Loucy (cell line): ENCODE measurements around the gene MMAB.

ENCODE experiments used
- H2AFZ ChIP-seq: fragments of 200-600 bp; sonication (generic); 2 replicates; pipeline ENCODE4 v1.6.0; 2016; ENCODE audit warnings: antibody characterized with exemption, mild to moderate bottlenecking, low read length, moderate library complexity
- H3F3A ChIP-seq: fragments of 200-600 bp; 2 replicates; pipeline ENCODE4 v1.6.0; 2016; ENCODE audit warnings: antibody characterized with exemption, low read depth, mild to moderate bottlenecking
- H3K27me3 ChIP-seq: fragments of 200-600 bp; sonication (generic); 2 replicates; pipeline ENCODE4 v1.6.1; 2014; ENCODE audit warnings: low read length, mild to moderate bottlenecking; ENCODE audit not compliant: insufficient read depth, poor library complexity, severe bottlenecking
- H3K36me3 ChIP-seq: fragments of 200-600 bp; sonication (generic); 2 replicates; pipeline ENCODE4 v1.6.1; 2016; ENCODE audit warnings: low read length; ENCODE audit not compliant: insufficient read depth
- H3K4me1 ChIP-seq: fragments of 200-600 bp; sonication (generic); 2 replicates; pipeline ENCODE4 v1.5.1; 2014; ENCODE audit warnings: low read length, mild to moderate bottlenecking; ENCODE audit not compliant: insufficient read depth, poor library complexity, severe bottlenecking
- H3K4me2 ChIP-seq: fragments of 200-600 bp; sonication (generic); 2 replicates; pipeline ENCODE4 v1.6.0; 2014; ENCODE audit warnings: antibody characterized with exemption, low read length, low read depth, mild to moderate bottlenecking; ENCODE audit not compliant: poor library complexity, severe bottlenecking
- H3K4me3 ChIP-seq: fragments of 200-600 bp; sonication (generic); 2 replicates; pipeline ENCODE4 v1.5.1; 2014; ENCODE audit warnings: low read length, mild to moderate bottlenecking, mixed read lengths; ENCODE audit not compliant: poor library complexity, severe bottlenecking
- H3K79me2 ChIP-seq: fragments of 200-600 bp; sonication (generic); 2 replicates; pipeline ENCODE4 v1.6.1; 2014; ENCODE audit warnings: low read length; ENCODE audit not compliant: insufficient read depth
- H3K9ac ChIP-seq: fragments of 200-600 bp; sonication (generic); 2 replicates; pipeline ENCODE4 v1.6.0; 2014; ENCODE audit warnings: mild to moderate bottlenecking, low read depth, low read length, moderate library complexity; ENCODE audit not compliant: poor library complexity, severe bottlenecking
- H3K9me2 ChIP-seq: fragments of 200-600 bp; sonication (generic); replicated peaks from 2 replicates; pipeline ENCODE4 v1.6.1; 2016; ENCODE audit warnings: low read depth, low read length, mixed read lengths
- H3K9me3 ChIP-seq: fragments of 200-600 bp; sonication (generic); 2 replicates; pipeline ENCODE4 v1.6.1; 2014; ENCODE audit warnings: mild to moderate bottlenecking, antibody characterized with exemption, low read length, low read depth; ENCODE audit not compliant: insufficient read depth
- H4K20me1 ChIP-seq: fragments of 200-600 bp; sonication (generic); 2 replicates; pipeline ENCODE4 v1.6.0; 2014; ENCODE audit warnings: antibody characterized with exemption, low read length, mild to moderate bottlenecking; ENCODE audit not compliant: insufficient read depth, poor library complexity, severe bottlenecking
- CTCF ChIP-seq: fragments of 200-600 bp; sonication (generic); conservative IDR thresholded peaks from 2 replicates; pipeline ENCODE4 v1.5.1; 2014; ENCODE audit warnings: mild to moderate bottlenecking, antibody characterized with exemption, low read length
- EZH2phosphoT487 ChIP-seq: fragments of 200-600 bp; IDR thresholded peaks from 2 replicates; pipeline ENCODE4 v1.6.1; 2018; ENCODE audit warnings: antibody characterized with exemption, mild to moderate bottlenecking, moderate library complexity, borderline replicate concordance

MMAB gene

GRCh38 chr12:109592905-109593272 is 19.6 kb upstream of the MMAB start:
- Histone ChIP-seq H2AFZ (no peak overlapping the region), H3K9me2 (no peaks in the 10 kb centered on the region), H3K9me3 (no peaks in the 10 kb centered on the region), H3K36me3 (peaks cover 10% of the 10 kb centered on the region; the same call in 1 of the 2 replicates), H3K4me1 (peaks cover 19% of the 10 kb centered on the region), H3K79me2 (no peaks in the 10 kb centered on the region), H3K27me3 (no peaks in the 10 kb centered on the region), H3K4me2 (no peak overlapping the region), H4K20me1 (peaks cover 14% of the 10 kb centered on the region), H3K4me3 (no peak overlapping the region), H3F3A (no peaks in the 10 kb centered on the region), H3K9ac (no peak overlapping the region)
- TF ChIP-seq CTCF (no peak), EZH2phosphoT487 (no peak)

- no peaks in the 10 kb centered on the region for H3K9me2 ChIP-seq
- H3K27me3 ChIP-seq, result no peaks in the 10 kb centered on the region
- TF ChIP-seq CTCF (no peak), EZH2phosphoT487 (no peak)
- no peak overlapping the region for H3K4me2 ChIP-seq
- no peaks in the 10 kb centered on the region for H3K9me3 ChIP-seq
- H3K36me3 ChIP-seq, result peaks cover 15% of the 10 kb centered on the region; the same call in 1 of the 2 replicates
- H3F3A ChIP-seq, result no peaks in the 10 kb centered on the region
- H3K79me2 ChIP-seq, result no peaks in the 10 kb centered on the region
- no peak overlapping the region for H2AFZ ChIP-seq
- H4K20me1 ChIP-seq, result peaks cover 14% of the 10 kb centered on the region
- H3K4me3 ChIP-seq, result no peak overlapping the region
- H3K4me1 ChIP-seq, result peaks cover 19% of the 10 kb centered on the region
- no peak overlapping the region for H3K9ac ChIP-seq
Observed at GRCh38 chr12:109592195-109592904, 19.0 kb upstream of the MMAB start.

- no peaks in the 10 kb centered on the region for H3F3A ChIP-seq
- no peaks in the 10 kb centered on the region for H3K9me2 ChIP-seq
- H3K4me1 ChIP-seq, result peaks cover 18% of the 10 kb centered on the region
- no peaks in the 10 kb centered on the region for H3K79me2 ChIP-seq
- peaks cover 14% of the 10 kb centered on the region for H4K20me1 ChIP-seq
- no peak overlapping the region for H3K4me2 ChIP-seq
- H2AFZ ChIP-seq, result no peak overlapping the region
- H3K4me3 ChIP-seq, result no peak overlapping the region
- no peaks in the 10 kb centered on the region for H3K9me3 ChIP-seq
- no peak overlapping the region for H3K9ac ChIP-seq
- peaks cover 23% of the 10 kb centered on the region; the same call in 1 of the 2 replicates for H3K36me3 ChIP-seq
- no peak for TF ChIP-seq CTCF
- H3K27me3 ChIP-seq, result no peaks in the 10 kb centered on the region
Observed at GRCh38 chr12:109591041-109591440, 17.7 kb upstream of the MMAB start.
